ENCODE data around the gene FGF22.
"Not testable (repeated sequence)": the region's sequence is repeated elsewhere in the genome, so short reads cannot be mapped to it uniquely, and the experiment has no call there.

The FGF22 gene

GRCh38 chr19:601790-602189 lies 37.9 kb upstream of the FGF22 start:
- no peak for DNase-seq (ENCODE audit: extremely low read depth, low read depth)

DNA sequence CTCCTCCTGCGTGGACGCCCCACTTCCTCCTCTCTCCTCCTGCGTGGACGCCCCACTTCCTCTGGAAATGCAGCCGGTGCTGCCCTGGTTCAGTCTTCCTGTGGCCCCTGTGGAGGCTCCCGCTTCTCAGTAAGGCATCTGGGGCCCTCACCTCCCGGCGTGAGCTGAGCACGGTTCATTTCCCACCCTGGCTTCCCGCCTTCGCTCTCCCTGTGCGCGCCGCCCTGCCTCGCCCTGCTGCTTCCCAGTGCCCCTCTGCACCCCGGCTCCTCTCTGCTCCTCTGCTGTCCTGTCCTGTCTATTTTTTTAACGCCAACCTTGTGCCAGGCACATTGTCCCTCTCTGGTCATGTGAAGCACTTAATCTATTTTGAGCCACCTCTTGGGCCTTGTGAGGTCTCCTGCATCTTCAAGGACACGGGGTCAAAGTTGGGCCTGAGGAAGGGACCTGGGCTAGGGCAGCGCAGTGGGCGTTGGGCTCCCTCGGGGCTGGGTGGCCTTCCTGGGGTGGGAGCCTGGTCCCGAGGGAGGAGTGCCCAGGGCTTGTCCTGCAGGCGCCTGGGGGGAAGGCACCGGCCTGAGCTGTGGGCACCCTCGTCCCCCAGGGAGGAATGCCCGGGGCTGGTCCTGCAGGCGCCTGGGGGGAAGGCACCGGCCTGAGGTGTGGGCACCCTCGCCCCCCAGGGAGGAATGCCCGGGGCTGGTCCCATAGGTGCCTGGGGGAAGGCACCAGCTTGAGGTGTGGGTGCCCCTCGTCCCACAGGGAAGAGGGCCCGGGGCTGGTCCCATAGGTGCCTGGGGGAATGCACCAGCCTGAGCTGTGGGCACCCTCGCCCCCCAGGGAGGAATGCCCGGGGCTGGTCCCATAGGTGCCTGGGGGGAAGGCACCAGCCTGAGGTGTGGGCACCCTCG lies 37.0 kb upstream of the FGF22 start:
- no peak for DNase-seq (ENCODE audit: extremely low read depth, low read depth)
- no peak overlapping the region for H3K4me3 ChIP-seq (replicated peaks; ENCODE audit: low read depth, low read length)
- no peak for TF ChIP-seq CTCF (IDR thresholded peaks at IDR 0.05; ENCODE audit: low read depth, low read length, missing control alignments)

More at GRCh38 chr19:601790-602189, 37.9 kb upstream of the FGF22 start:
- H3K4me3 ChIP-seq (replicated peaks; ENCODE audit: low read depth, low read length) = no peak overlapping the region
- TF ChIP-seq CTCF (IDR thresholded peaks at IDR 0.05; ENCODE audit: low read depth, low read length, missing control alignments) = no peak

- H3K4me3 ChIP-seq (replicated peaks; ENCODE audit: low read depth, low read length); DNase-seq (ENCODE audit: extremely low read depth, low read depth): not testable (repeated sequence)
Observed at GRCh38 chr19:603302-603639, 36.4 kb upstream of the FGF22 start.

DNA sequence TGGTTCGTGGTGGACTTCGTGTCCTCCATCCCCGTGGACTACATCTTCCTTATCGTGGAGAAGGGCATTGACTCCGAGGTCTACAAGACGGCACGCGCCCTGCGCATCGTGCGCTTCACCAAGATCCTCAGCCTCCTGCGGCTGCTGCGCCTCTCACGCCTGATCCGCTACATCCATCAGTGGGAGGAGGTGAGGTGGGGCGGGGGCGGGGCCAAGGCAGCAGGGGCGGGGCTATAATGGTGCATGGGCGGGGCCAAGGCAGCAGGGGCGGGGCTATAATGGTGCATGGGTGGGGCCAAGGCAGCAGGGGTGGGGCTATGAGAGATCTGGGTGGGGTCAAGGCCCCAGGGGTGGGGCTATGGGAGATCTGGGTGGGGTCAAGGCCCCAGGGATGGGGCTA lies 35.9 kb upstream of the FGF22 start:
- H3K4me3 ChIP-seq (replicated peaks; ENCODE audit: low read depth, low read length); DNase-seq (ENCODE audit: extremely low read depth, low read depth): not testable (repeated sequence)

DNA sequence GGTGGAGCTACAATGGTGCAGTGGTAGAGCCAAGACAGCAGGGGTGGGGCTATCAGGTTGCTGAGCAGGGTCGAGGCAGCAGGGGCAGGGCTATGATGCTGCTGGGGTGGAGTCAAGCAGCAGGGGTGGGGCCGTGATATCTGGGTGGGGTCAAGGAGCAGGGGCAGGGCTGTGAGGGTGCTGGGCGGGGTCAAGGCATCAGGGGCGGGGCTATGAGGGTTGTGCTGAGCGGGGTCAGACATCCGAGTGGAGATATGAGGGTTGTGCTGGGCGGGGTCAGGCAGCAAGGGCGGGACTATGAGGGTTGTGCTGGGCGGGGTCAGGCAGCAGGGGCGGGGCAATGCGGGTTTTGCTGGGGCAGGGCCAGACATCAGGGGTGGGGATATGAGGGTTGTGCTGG lies 35.3 kb upstream of the FGF22 start:
- TF ChIP-seq CTCF (IDR thresholded peaks at IDR 0.05; ENCODE audit: low read depth, low read length, missing control alignments) = no peak
- no peak for DNase-seq (ENCODE audit: extremely low read depth, low read depth)
- H3K4me3 ChIP-seq (replicated peaks; ENCODE audit: low read depth, low read length) = no peak overlapping the region

- not testable (repeated sequence) for H3K4me3 ChIP-seq (replicated peaks; ENCODE audit: low read depth, low read length); DNase-seq (ENCODE audit: extremely low read depth, low read depth)
Observed at GRCh38 chr19:605061-605971, 34.4 kb upstream of the FGF22 start.

GRCh38 chr19:607301-608154 lies 32.2 kb upstream of the FGF22 start:
- DNase-seq (ENCODE audit: extremely low read depth, low read depth) = no peak
- no peak overlapping the region for H3K4me3 ChIP-seq (replicated peaks; ENCODE audit: low read depth, low read length)
- TF ChIP-seq CTCF (IDR thresholded peaks at IDR 0.05; ENCODE audit: low read depth, low read length, missing control alignments) = no peak
